Neuron (in vitro differentiated cells): ENCODE measurements around the gene CISD3.

Experiments used
- H2AFZ ChIP-seq: one replicate; pipeline ENCODE4 v1.6.1; 2013; ENCODE audit warnings: low read depth, mild to moderate bottlenecking, inconsistent platforms, low read length, moderate library complexity
- H3K27me3 ChIP-seq: one replicate; pipeline ENCODE4 v1.6.1; 2013; ENCODE audit warnings: low read length; ENCODE audit not compliant: insufficient read depth
- H3K36me3 ChIP-seq: one replicate; pipeline ENCODE4 v1.6.1; 2013; ENCODE audit warnings: low read length; ENCODE audit not compliant: insufficient read depth
- H3K4me1 ChIP-seq: one replicate; pipeline ENCODE4 v1.6.1; 2013; ENCODE audit warnings: low read length; ENCODE audit not compliant: insufficient read depth
- H3K4me3 ChIP-seq: 2 replicates; pipeline ENCODE4 v1.5.1; 2013; ENCODE audit warnings: mild to moderate bottlenecking, low read length, moderate library complexity
- H3K9me3 ChIP-seq: one replicate; pipeline ENCODE4 v1.6.1; 2013; ENCODE audit warnings: low read length

CISD3 gene

GRCh38 chr17:38748149-38748891 lies 18.2 kb downstream of the CISD3 start, which contains the start of gene PCGF2:
TSS of gene PCGF2 (minus strand) at chr17:38748336. CDS start at chr17:38740402, 7,934 bp downstream.
- Histone ChIP-seq H3K4me1 (peaks cover 41% of the 10 kb centered on the region), H3K36me3 (peaks cover 2% of the 10 kb centered on the region), H3K9me3 (no peaks in the 10 kb centered on the region), H2AFZ (peak within 1 kb of the TSS; percentile 57), H3K27me3 (no peaks in the 10 kb centered on the region), H3K4me3 (peak within 1 kb of the TSS; percentile 67)

- Histone ChIP-seq H3K27me3 (no peaks in the 10 kb centered on the region), H3K4me3 (peak overlapping the region; percentile 67), H3K4me1 (peaks cover 40% of the 10 kb centered on the region), H3K36me3 (peaks cover 3% of the 10 kb centered on the region), H3K9me3 (no peaks in the 10 kb centered on the region), H2AFZ (peak overlapping the region; percentile 38)
These were observed 18.7 kb downstream of the CISD3 start for GRCh38 chr17:38748892-38749222.

GRCh38 chr17:38749223-38750043 lies 19.3 kb downstream of the CISD3 start:
- Histone ChIP-seq H3K9me3 (no peaks in the 10 kb centered on the region), H2AFZ (peak overlapping the region; percentile 38), H3K4me1 (peaks cover 40% of the 10 kb centered on the region), H3K36me3 (peaks cover 2% of the 10 kb centered on the region), H3K27me3 (no peaks in the 10 kb centered on the region), H3K4me3 (peak overlapping the region; percentile 67)

GRCh38 chr17:38750044-38750311 lies 19.8 kb downstream of the CISD3 start:
- no peaks in the 10 kb centered on the region for H3K27me3 ChIP-seq
- H2AFZ ChIP-seq = peak overlapping the region; percentile 38

GRCh38 chr17:38750312-38751121 lies 20.4 kb downstream of the CISD3 start:
- H3K9me3 ChIP-seq = no peaks in the 10 kb centered on the region
- H3K4me3 ChIP-seq = peak overlapping the region; percentile 67
- H3K36me3 ChIP-seq = peaks cover 5% of the 10 kb centered on the region
- peaks cover 37% of the 10 kb centered on the region for H3K4me1 ChIP-seq
- H3K27me3 ChIP-seq = no peaks in the 10 kb centered on the region
- H2AFZ ChIP-seq = peak overlapping the region; percentile 38

More at GRCh38 chr17:38750044-38750311, 19.8 kb downstream of the CISD3 start:
- peaks cover 40% of the 10 kb centered on the region for H3K4me1 ChIP-seq
- peaks cover 5% of the 10 kb centered on the region for H3K36me3 ChIP-seq
- peak overlapping the region; percentile 67 for H3K4me3 ChIP-seq
- H3K9me3 ChIP-seq = no peaks in the 10 kb centered on the region

GRCh38 chr17:38751144-38751807 lies 21.1 kb downstream of the CISD3 start:
- Histone ChIP-seq H3K4me1 (peaks cover 30% of the 10 kb centered on the region), H2AFZ (no peak overlapping the region), H3K36me3 (peaks cover 12% of the 10 kb centered on the region), H3K27me3 (no peaks in the 10 kb centered on the region), H3K4me3 (peak overlapping the region; percentile 67), H3K9me3 (no peaks in the 10 kb centered on the region)

- Histone ChIP-seq H3K36me3 (peaks cover 15% of the 10 kb centered on the region), H3K4me3 (peak overlapping the region; percentile 67), H3K27me3 (no peaks in the 10 kb centered on the region), H2AFZ (peak overlapping the region; percentile 35), H3K9me3 (no peaks in the 10 kb centered on the region), H3K4me1 (peaks cover 24% of the 10 kb centered on the region)
These were observed 21.7 kb downstream of the CISD3 start for GRCh38 chr17:38751808-38752307.

GRCh38 chr17:38752308-38753070 lies 22.3 kb downstream of the CISD3 start, which contains the start of gene PSMB3:
TSS of gene PSMB3 (plus strand) at chr17:38752741. CDS start at chr17:38752827, 86 bp downstream.
- H2AFZ ChIP-seq = peak within 1 kb of the TSS; percentile 35
- no peaks in the 10 kb centered on the region for H3K9me3 ChIP-seq
- peaks cover 21% of the 10 kb centered on the region for H3K4me1 ChIP-seq
- H3K27me3 ChIP-seq = no peaks in the 10 kb centered on the region
- peaks cover 15% of the 10 kb centered on the region for H3K36me3 ChIP-seq
- H3K4me3 ChIP-seq = peak within 1 kb of the TSS; percentile 67

- no peak overlapping the region for H2AFZ ChIP-seq
- peaks cover 18% of the 10 kb centered on the region for H3K36me3 ChIP-seq
- H3K4me1 ChIP-seq = peaks cover 21% of the 10 kb centered on the region
- H3K4me3 ChIP-seq = peak overlapping the region; percentile 67
- no peaks in the 10 kb centered on the region for H3K27me3 ChIP-seq
- H3K9me3 ChIP-seq = no peaks in the 10 kb centered on the region
These were observed 22.9 kb downstream of the CISD3 start for GRCh38 chr17:38753071-38753506.

GRCh38 chr17:38761612-38762011 lies 31.5 kb downstream of the CISD3 start:
- no peaks in the 10 kb centered on the region for H3K27me3 ChIP-seq
- no peaks in the 10 kb centered on the region for H3K4me1 ChIP-seq
- no peak overlapping the region for H2AFZ ChIP-seq
- H3K4me3 ChIP-seq = no peak overlapping the region
- H3K36me3 ChIP-seq = peaks cover 69% of the 10 kb centered on the region
- no peaks in the 10 kb centered on the region for H3K9me3 ChIP-seq

- peaks cover 75% of the 10 kb centered on the region for H3K36me3 ChIP-seq
These were observed 32.1 kb downstream of the CISD3 start for GRCh38 chr17:38762231-38762630.

GRCh38 chr17:38766341-38766740 lies 36.2 kb downstream of the CISD3 start:
- Histone ChIP-seq H2AFZ (no peak overlapping the region), H3K4me1 (no peaks in the 10 kb centered on the region), H3K9me3 (no peaks in the 10 kb centered on the region), H3K36me3 (peaks cover 89% of the 10 kb centered on the region), H3K4me3 (no peak overlapping the region), H3K27me3 (no peaks in the 10 kb centered on the region)

More at GRCh38 chr17:38762231-38762630, 32.1 kb downstream of the CISD3 start:
- H3K4me3 ChIP-seq = no peak overlapping the region
- H3K27me3 ChIP-seq = no peaks in the 10 kb centered on the region
- H3K4me1 ChIP-seq = no peaks in the 10 kb centered on the region
- H2AFZ ChIP-seq = no peak overlapping the region
- no peaks in the 10 kb centered on the region for H3K9me3 ChIP-seq
